ENCODE results near the gene ZC3H12D. TPM values are rescaled to one million over a fixed set of nuclear protein-coding genes. Genes with fewer than 3 reads are reported as not detected.

Gene ZC3H12D
- total and polyA plus RNA-seq, 2 of the 8 experiments (the other 6 are each of a cell fraction or from before 2014, with no cell fraction given), result 0.05 to 0.07 TPM

DNA sequence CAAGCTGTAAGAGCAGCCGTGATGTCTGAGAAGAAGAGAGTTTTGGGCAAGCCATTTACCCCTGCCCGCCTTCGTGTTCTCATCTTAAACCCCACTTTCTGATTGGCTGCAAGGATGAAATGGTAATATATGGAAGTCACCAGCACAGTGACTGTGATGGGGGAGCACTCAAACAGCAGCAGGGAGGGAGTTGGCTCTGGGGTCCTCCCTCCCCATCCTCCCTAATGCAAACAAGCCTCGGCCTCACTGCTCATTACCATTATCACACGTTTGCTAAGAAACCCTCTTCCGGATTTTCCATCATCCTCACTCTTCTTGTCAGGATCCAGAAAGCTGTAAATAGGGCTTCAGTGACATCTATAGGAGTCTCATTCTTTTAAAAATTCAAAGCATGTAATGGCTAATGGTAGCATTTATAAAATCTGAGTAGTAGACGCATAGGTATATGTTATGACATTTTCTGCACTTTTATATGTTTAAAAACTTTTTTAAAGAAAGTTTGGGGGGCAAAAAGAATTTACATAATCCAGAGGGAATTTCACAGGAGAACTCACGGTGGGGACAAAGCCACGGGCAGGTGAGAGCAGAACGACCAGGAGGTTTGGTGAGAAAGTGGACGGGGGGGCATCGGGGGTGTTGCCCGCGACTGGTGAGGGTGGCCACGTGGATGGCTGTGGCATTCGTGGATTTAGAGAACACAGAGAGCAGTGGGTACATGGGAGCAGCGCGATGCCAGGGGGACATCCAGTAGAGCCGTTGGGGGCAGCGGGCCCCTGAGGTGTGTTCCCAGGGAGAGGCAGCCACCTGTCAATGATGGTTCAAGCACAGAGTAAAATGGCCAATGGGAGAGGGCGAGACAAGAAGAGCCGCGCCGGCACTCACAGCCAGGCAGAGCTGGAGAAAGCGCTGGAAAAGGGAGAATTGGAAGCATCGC, 55.1 kb downstream of the ZC3H12D start:
- H3K9me3 ChIP-seq (ENCODE audit: insufficient read depth in 2 of 2, low read depth in 1 of 2, low read length in 1 of 2), result no peaks in the 10 kb centered on the region
- TF ChIP-seq TBP (IDR thresholded peaks at IDR 0.05; ENCODE audit: low read depth, low read length) (no peak), NANOG (IDR thresholded peaks at IDR 0.05; ENCODE audit: insufficient read depth, low read depth, low read length, poor library complexity, severe bottlenecking) (no peak), YY1 (IDR thresholded peaks at IDR 0.05; ENCODE audit: low read depth, low read length) (no peak), MAX (IDR thresholded peaks at IDR 0.05) (no peak), SP2 (IDR thresholded peaks at IDR 0.05; ENCODE audit: low read length) (no peak), SP1 (IDR thresholded peaks at IDR 0.05; ENCODE audit: low read depth, low read length) (no peak), EP300 (IDR thresholded peaks at IDR 0.05; ENCODE audit: borderline replicate concordance in 1 of 2, low read depth in 2 of 2, low read length in 2 of 2) (no peak), E2F6 (IDR thresholded peaks at IDR 0.05) (no peak), EZH2 (IDR thresholded peaks at IDR 0.05; ENCODE audit: low read depth, low read length, severe bottlenecking) (no peak), SIX5 (IDR thresholded peaks at IDR 0.05; ENCODE audit: low read depth, low read length) (no peak), RFX5 (IDR thresholded peaks at IDR 0.05; ENCODE audit: borderline replicate concordance, low read depth, low read length) (no peak)

More for the DNA sequence above, 55.1 kb downstream of the ZC3H12D start:
- Histone ChIP-seq H3K23ac (ENCODE audit: insufficient read length) (no peak overlapping the region), H3K79me1 (ENCODE audit: low read depth, low read length) (no peaks in the 10 kb centered on the region), H3K79me2 (ENCODE audit: control insufficient read depth in 1 of 2, insufficient read depth in 2 of 2, low read length in 2 of 2) (no peaks in the 10 kb centered on the region), H3K27ac (ENCODE audit: low read depth, low read length) (no peak overlapping the region), H3K4me1 (replicated peaks in 1 of 4; ENCODE audit: control insufficient read depth in 3 of 4, insufficient read depth in 4 of 4, low read length in 3 of 4) (peaks cover 0 to 2% (median under 1%) of the 10 kb centered on the region in 4 experiments; a peak in 1 of 7 replicates), H3K14ac (ENCODE audit: insufficient read length) (no peak overlapping the region), H2BK12ac (ENCODE audit: low read depth, low read length) (no peak overlapping the region), H3K4me2 (ENCODE audit: insufficient read depth in 1 of 2, low read depth in 2 of 2, low read length in 2 of 2) (no peak overlapping the region), H2AK5ac (ENCODE audit: low read depth, low read length) (no peak overlapping the region), H3K36me3 (ENCODE audit: control insufficient read depth in 2 of 4, insufficient read depth in 4 of 4, low read length in 3 of 4) (no peaks in the 10 kb centered on the region), H4K5ac (ENCODE audit: insufficient read length, low read depth, low read length) (no peak overlapping the region), H2BK120ac (replicated peaks; ENCODE audit: low read depth, low read length) (no peak overlapping the region), H2BK20ac (ENCODE audit: low read length) (no peak overlapping the region), H3K4me3 (ENCODE audit: extremely low read depth in 1 of 4, insufficient read depth in 2 of 4, low read depth in 3 of 4, low read length in 4 of 4) (no peak overlapping the region), H2BK15ac (ENCODE audit: low read length) (0 out of 2 replicates have a peak overlapping the region, but pooled peaks have one; percentile 24), H3K4ac (replicated peaks; ENCODE audit: insufficient read length, low read depth, low read length) (no peak overlapping the region), H3K23me2 (ENCODE audit: low read depth, low read length) (no peaks in the 10 kb centered on the region), H2BK5ac (ENCODE audit: low read depth, low read length) (no peak overlapping the region), H4K20me1 (replicated peaks in 1 of 2; ENCODE audit: control insufficient read depth in 1 of 2, insufficient read depth in 2 of 2, low read length in 2 of 2) (no peaks in the 10 kb centered on the region), H3K56ac (replicated peaks; ENCODE audit: insufficient read length, low read depth, low read length) (no peak overlapping the region), H3K27me3 (replicated peaks in 1 of 4; ENCODE audit: control insufficient read depth in 3 of 4, extremely low read depth in 1 of 4, insufficient read depth in 3 of 4, low read length in 3 of 4) (no peaks in the 10 kb centered on the region), H4K8ac (ENCODE audit: extremely low read depth, insufficient read depth, low read length) (no peak overlapping the region; the same call in 1 of the 2 replicates), H4K91ac (replicated peaks; ENCODE audit: insufficient read length, low read length) (no peak overlapping the region), H3K9ac (replicated peaks in 1 of 4; ENCODE audit: extremely low read depth in 1 of 4, low read depth in 3 of 4, low read length in 3 of 4) (no peak overlapping the region), H2AFZ (ENCODE audit: low read length) (no peak overlapping the region), H3K18ac (ENCODE audit: extremely low read depth, low read length) (no peak overlapping the region)
- DNase-seq (ENCODE audit: low read depth in 1 of 2, low spot score in 2 of 2) (peak in 1 of 2 experiments; percentile 35), FAIRE-seq (no peak)
- WGBS, 2 experiments (ENCODE audit: extremely low coverage in 1 of 2, insufficient coverage in 1 of 2, insufficient read length in 1 of 2, insufficient replicate concordance in 2 of 2, low coverage in 1 of 2, low lambda C conversion rate in 2 of 2, missing lambda C conversion rate in 1 of 2), result 88% methylated on average over 26 of the region's 26 CpGs; no CpG with 5 or more reads in 1 of the 2 experiments
- CTCF ChIA-PET (ENCODE audit: partially characterized antibody), result interaction anchor here (0.5 to 2.2 kb wide), 9 partner anchors 9 to 401 kb away, joined by 3 to 5 read pairs (median 3); no protein-coding TSS in a partner anchor
- POLR2A ChIA-PET (ENCODE audit: partially characterized antibody), result no interaction called here
